Liver (tissue), 9 donors: ENCODE results near the gene GAGE12D. TPM values are rescaled to one million over a fixed set of nuclear protein-coding genes. Genes with fewer than 3 reads are reported as not detected.
"Not testable (repeated sequence)": the region's sequence is repeated elsewhere in the genome, so short reads cannot be mapped to it uniquely, and the experiment has no call there.

Source experiments
- DNase-seq: peaks from one replicate; pipeline ENCODE4 v3.0.0-alpha.2; 2017; ENCODE audit warnings: low spot score
- H3K27ac ChIP-seq, 2 donors: one replicate each; pipeline ENCODE4 v1.7.0; 2013; ENCODE audit warnings: inconsistent platforms in 2 of 2, low read length in 2 of 2, control low read depth in 1 of 2, low read depth in 1 of 2, mild to moderate bottlenecking in 1 of 2
- H3K27me3 ChIP-seq, 4 donors: one replicate each; pipeline versions ENCODE4 v1.6.1 to v1.7.0; 2013; ENCODE audit warnings: low read length in 3 of 4, inconsistent platforms in 1 of 4, mild to moderate bottlenecking in 1 of 4, moderate library complexity in 1 of 4; ENCODE audit not compliant: control insufficient read depth in 4 of 4, insufficient read depth in 4 of 4
- H3K36me3 ChIP-seq, 4 donors: one replicate each; pipeline versions ENCODE4 v1.6.1 to v1.7.0; 2013; ENCODE audit warnings: low read length in 3 of 4, mild to moderate bottlenecking in 3 of 4, low read depth in 1 of 4, moderate library complexity in 1 of 4; ENCODE audit not compliant: control insufficient read depth in 4 of 4, insufficient read depth in 3 of 4
- H3K4me1 ChIP-seq, 4 donors: one replicate each; pipeline versions ENCODE4 v1.6.1 to v1.7.0; 2013; ENCODE audit warnings: low read length in 3 of 4, mild to moderate bottlenecking in 3 of 4, moderate library complexity in 1 of 4; ENCODE audit not compliant: control insufficient read depth in 4 of 4, insufficient read depth in 4 of 4
- H3K4me3 ChIP-seq, 3 donors: one replicate each; pipeline versions ENCODE4 v1.6.1 to v1.7.0; 2013; ENCODE audit warnings: low read length in 3 of 3, control low read depth in 1 of 3, low read depth in 1 of 3, mild to moderate bottlenecking in 1 of 3
- H3K9ac ChIP-seq, 2 donors: one replicate each; pipeline ENCODE4 v1.7.0; 2013; ENCODE audit warnings: low read length in 2 of 2, mild to moderate bottlenecking in 2 of 2, moderate library complexity in 2 of 2, control low read depth in 1 of 2, low read depth in 1 of 2
- H3K9me3 ChIP-seq, 4 donors: one replicate each; pipeline versions ENCODE4 v1.6.1 to v1.7.0; 2013; ENCODE audit warnings: low read length in 3 of 4; ENCODE audit not compliant: control insufficient read depth in 4 of 4
- WGBS: extraction: QIAGEN DNeasy Blood & Tissue Kit; methylation state at CpG from one replicate; pipeline ENCODE4 v1.1.7; 2013; 5-methylcytosine and 5-hydroxymethylcytosine counted together
- polyA plus RNA-seq, 2 donors: library from polyadenylated mRNA; stranded (reverse) in 1 of 2; unstranded in 1 of 2; fragments of 200-250 nt in 1 of 2; fragments of >200 nt in 1 of 2; fragmentation: Nextera tagmentation in 1 of 2; extraction: Ambion mirVana in 1 of 2; gene quantifications; one replicate each; pipeline versions ENCODE4 v1.2.1 to v1.2.3, GENCODE V29; 2013 to 2015
- total RNA-seq, 2 donors: library from RNA; depleted of rRNA; stranded (reverse); fragments of >200 nt; gene quantifications; one replicate each; pipeline ENCODE4 v1.2.3, GENCODE V29; 2014
- donor health status: healthy.
- donor health status: healthy.
- donor health status: healthy.
- donor health status: healthy.
- donor health status: healthy.

Gene GAGE12D
- total RNA-seq, result not detected
- polyA plus RNA-seq, result not detected

DNA sequence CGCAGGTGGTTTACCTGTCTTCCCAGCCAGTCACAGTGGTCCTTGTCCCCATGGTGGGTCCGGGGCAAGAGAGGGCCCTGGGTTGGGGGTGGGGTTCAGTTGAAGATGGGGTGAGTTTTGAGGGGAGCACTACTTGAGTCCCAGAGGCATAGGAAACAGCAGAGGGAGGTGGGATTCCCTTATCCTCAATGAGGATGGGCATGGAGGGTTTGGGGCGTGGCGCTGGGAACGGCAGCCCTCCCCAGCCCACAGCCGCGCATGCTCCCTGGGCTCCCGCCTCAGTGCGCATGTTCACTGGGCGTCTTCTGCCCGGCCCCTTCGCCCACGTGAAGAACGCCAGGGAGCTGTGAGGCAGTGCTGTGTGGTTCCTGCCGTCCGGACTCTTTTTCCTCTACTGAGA is at the start of gene GAGE12D:
Gene GAGE12D (plus strand): TSS at position 301 of the 400 bp plus-strand sequence. CDS start 1,155 bp downstream, outside the sequence.
- not testable (repeated sequence) for DNase-seq, H3K4me1 ChIP-seq, H3K9ac ChIP-seq, H3K36me3 ChIP-seq, H3K9me3 ChIP-seq, H3K4me3 ChIP-seq, H3K27me3 ChIP-seq, H3K27ac ChIP-seq
- no CpG with 5 or more reads among the region's 16 CpGs for WGBS

DNA sequence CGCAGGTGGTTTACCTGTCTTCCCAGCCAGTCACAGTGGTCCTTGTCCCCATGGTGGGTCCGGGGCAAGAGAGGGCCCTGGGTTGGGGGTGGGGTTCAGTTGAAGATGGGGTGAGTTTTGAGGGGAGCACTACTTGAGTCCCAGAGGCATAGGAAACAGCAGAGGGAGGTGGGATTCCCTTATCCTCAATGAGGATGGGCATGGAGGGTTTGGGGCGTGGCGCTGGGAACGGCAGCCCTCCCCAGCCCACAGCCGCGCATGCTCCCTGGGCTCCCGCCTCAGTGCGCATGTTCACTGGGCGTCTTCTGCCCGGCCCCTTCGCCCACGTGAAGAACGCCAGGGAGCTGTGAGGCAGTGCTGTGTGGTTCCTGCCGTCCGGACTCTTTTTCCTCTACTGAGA is 9.7 kb upstream of the GAGE12D start, which contains the start of gene GAGE12C:
Gene GAGE12C (plus strand): TSS at position 301 of the 400 bp plus-strand sequence. CDS start 1,155 bp downstream, outside the sequence.
- not testable (repeated sequence) for H3K9ac ChIP-seq, H3K4me1 ChIP-seq, DNase-seq, H3K36me3 ChIP-seq, H3K9me3 ChIP-seq, H3K27ac ChIP-seq, H3K27me3 ChIP-seq, H3K4me3 ChIP-seq
- no CpG with 5 or more reads among the region's 16 CpGs for WGBS

DNA sequence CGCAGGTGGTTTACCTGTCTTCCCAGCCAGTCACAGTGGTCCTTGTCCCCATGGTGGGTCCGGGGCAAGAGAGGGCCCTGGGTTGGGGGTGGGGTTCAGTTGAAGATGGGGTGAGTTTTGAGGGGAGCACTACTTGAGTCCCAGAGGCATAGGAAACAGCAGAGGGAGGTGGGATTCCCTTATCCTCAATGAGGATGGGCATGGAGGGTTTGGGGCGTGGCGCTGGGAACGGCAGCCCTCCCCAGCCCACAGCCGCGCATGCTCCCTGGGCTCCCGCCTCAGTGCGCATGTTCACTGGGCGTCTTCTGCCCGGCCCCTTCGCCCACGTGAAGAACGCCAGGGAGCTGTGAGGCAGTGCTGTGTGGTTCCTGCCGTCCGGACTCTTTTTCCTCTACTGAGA is 9.5 kb downstream of the GAGE12D start, which contains the start of gene GAGE12E:
Gene GAGE12E (plus strand): TSS at position 301 of the 400 bp plus-strand sequence. CDS start 1,155 bp downstream, outside the sequence.
- no CpG with 5 or more reads among the region's 16 CpGs for WGBS
- not testable (repeated sequence) for H3K27me3 ChIP-seq, H3K27ac ChIP-seq, H3K36me3 ChIP-seq, DNase-seq, H3K9me3 ChIP-seq, H3K4me3 ChIP-seq, H3K9ac ChIP-seq, H3K4me1 ChIP-seq

DNA sequence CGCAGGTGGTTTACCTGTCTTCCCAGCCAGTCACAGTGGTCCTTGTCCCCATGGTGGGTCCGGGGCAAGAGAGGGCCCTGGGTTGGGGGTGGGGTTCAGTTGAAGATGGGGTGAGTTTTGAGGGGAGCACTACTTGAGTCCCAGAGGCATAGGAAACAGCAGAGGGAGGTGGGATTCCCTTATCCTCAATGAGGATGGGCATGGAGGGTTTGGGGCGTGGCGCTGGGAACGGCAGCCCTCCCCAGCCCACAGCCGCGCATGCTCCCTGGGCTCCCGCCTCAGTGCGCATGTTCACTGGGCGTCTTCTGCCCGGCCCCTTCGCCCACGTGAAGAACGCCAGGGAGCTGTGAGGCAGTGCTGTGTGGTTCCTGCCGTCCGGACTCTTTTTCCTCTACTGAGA is 19.0 kb downstream of the GAGE12D start, which contains the start of gene GAGE12F:
Gene GAGE12F (plus strand): TSS at position 301 of the 400 bp plus-strand sequence. CDS start 1,155 bp downstream, outside the sequence.
- not testable (repeated sequence) for H3K27ac ChIP-seq, DNase-seq, H3K27me3 ChIP-seq, H3K4me3 ChIP-seq, H3K4me1 ChIP-seq, H3K9ac ChIP-seq, H3K36me3 ChIP-seq, H3K9me3 ChIP-seq
- WGBS, result no CpG with 5 or more reads among the region's 16 CpGs

DNA sequence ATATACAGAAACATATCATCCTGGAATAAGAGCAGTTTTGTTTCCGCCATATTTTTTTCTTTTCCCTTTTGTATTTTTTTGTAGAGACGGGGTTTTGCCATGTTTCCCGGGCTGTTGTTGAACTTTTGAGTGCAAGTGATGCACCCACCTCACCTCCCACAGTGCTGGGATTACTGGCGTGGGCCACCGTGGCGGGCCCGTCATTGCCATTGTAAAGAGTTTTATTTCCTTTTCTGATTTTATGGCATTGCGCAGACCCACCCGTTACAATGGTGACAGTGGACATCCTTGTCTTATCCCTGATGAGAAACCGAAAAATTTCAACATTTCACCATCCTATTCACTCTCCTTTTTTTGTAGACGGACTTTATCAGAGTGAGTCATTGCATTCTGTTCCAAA is 27.2 kb downstream of the GAGE12D start:
- not testable (repeated sequence) for DNase-seq, H3K4me1 ChIP-seq, H3K27ac ChIP-seq, H3K9ac ChIP-seq, H3K36me3 ChIP-seq, H3K9me3 ChIP-seq, H3K4me3 ChIP-seq, H3K27me3 ChIP-seq
- no CpG with 5 or more reads among the region's 11 CpGs for WGBS

- not testable (repeated sequence) for H3K4me3 ChIP-seq, H3K27me3 ChIP-seq, H3K27ac ChIP-seq, H3K9me3 ChIP-seq, H3K36me3 ChIP-seq, DNase-seq, H3K4me1 ChIP-seq, H3K9ac ChIP-seq
- no CpG with 5 or more reads among the region's 13 CpGs for WGBS
These were observed 27.6 kb downstream of the GAGE12D start for GRCh38 chrX:49569152-49569551.

DNA sequence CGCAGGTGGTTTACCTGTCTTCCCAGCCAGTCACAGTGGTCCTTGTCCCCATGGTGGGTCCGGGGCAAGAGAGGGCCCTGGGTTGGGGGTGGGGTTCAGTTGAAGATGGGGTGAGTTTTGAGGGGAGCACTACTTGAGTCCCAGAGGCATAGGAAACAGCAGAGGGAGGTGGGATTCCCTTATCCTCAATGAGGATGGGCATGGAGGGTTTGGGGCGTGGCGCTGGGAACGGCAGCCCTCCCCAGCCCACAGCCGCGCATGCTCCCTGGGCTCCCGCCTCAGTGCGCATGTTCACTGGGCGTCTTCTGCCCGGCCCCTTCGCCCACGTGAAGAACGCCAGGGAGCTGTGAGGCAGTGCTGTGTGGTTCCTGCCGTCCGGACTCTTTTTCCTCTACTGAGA is 28.6 kb downstream of the GAGE12D start, which contains the start of gene GAGE12G:
Gene GAGE12G (plus strand): TSS at position 301 of the 400 bp plus-strand sequence. CDS start 1,155 bp downstream, outside the sequence.
- H3K9me3 ChIP-seq, H3K36me3 ChIP-seq, H3K27me3 ChIP-seq, H3K4me3 ChIP-seq, H3K9ac ChIP-seq, H3K27ac ChIP-seq, DNase-seq, H3K4me1 ChIP-seq: not testable (repeated sequence)
- WGBS, result no CpG with 5 or more reads among the region's 16 CpGs

- not testable (repeated sequence) for H3K27me3 ChIP-seq, H3K4me3 ChIP-seq, H3K4me1 ChIP-seq, H3K36me3 ChIP-seq, H3K9ac ChIP-seq, H3K27ac ChIP-seq, DNase-seq, H3K9me3 ChIP-seq
- no CpG with 5 or more reads among the region's 16 CpGs for WGBS
These were observed 38.1 kb downstream of the GAGE12D start, which contains the start of gene GAGE12H for GRCh38 chrX:49579649-49580048. Gene GAGE12H (plus strand): TSS chrX:49579949. CDS start chrX:49581104, 1,155 bp downstream.
